ENCODE data around the gene TM9SF2.

- TF ChIP-seq CTCF (IDR thresholded peaks at IDR 0.05) (no peak), ESRRA (IDR thresholded peaks at IDR 0.05; ENCODE audit: borderline replicate concordance, low read length) (no peak)
These were observed 25.3 kb downstream of the TM9SF2 start for GRCh38 chr13:99526549-99526948.
